Ascending aorta (tissue), 2 donors: ENCODE measurements around the gene R3HDM4. TPM values are rescaled to one million over a fixed set of nuclear protein-coding genes. Genes with fewer than 3 reads are reported as not detected.

Experiments used
- DNase-seq, 2 donors: peaks; one replicate each; pipeline ENCODE4 v3.0.0-alpha.2; 2019; ENCODE audit warnings: low spot score in 2 of 2
- H3K27ac ChIP-seq, 2 donors: fragments of 200-600 bp; sonication (generic); one replicate each; pipeline ENCODE4 v1.5.1; 2016 to 2017; ENCODE audit warnings: mild to moderate bottlenecking in 1 of 2
- H3K27me3 ChIP-seq: fragments of 200-600 bp; sonication (generic); one replicate; pipeline ENCODE4 v1.5.1; 2017
- H3K36me3 ChIP-seq, 2 donors: fragments of 200-600 bp; sonication (generic); one replicate each; pipeline ENCODE4 v1.5.1; 2016
- H3K4me1 ChIP-seq, 2 donors: fragments of 200-600 bp; sonication (generic); one replicate each; pipeline ENCODE4 v1.5.1; 2016 to 2017; ENCODE audit warnings: mild to moderate bottlenecking in 1 of 2
- H3K4me3 ChIP-seq, 2 donors: fragments of 200-600 bp; sonication (generic); one replicate each; pipeline ENCODE4 v1.5.1; 2016 to 2017; ENCODE audit warnings: mild to moderate bottlenecking in 1 of 2
- H3K9me3 ChIP-seq, 2 donors: fragments of 200-600 bp; sonication (generic); one replicate each; pipeline ENCODE4 v1.5.1; 2016
- CTCF ChIP-seq, 3 experiments: fragments of 200-600 bp in 2 of 3; fragments of 450-650 bp in 1 of 3; sonication (generic) in 2 of 3; IDR thresholded peaks; one replicate each; pipeline ENCODE4 v1.5.1; 2016 to 2019; ENCODE audit warnings: antibody characterized with exemption in 3 of 3, mild to moderate bottlenecking in 1 of 3, moderate library complexity in 1 of 3
- intact Hi-C: fragments of 100-400 bp; cut with DNase I; formaldehyde crosslinking; loops from one replicate; pipeline ENCODE4 v1.15.1; 2023
- total RNA-seq: library from RNA; depleted of rRNA; stranded (reverse); fragments of >200 nt; gene quantifications from one replicate; pipeline ENCODE4 v1.1.0, GENCODE V29; 2016

The R3HDM4 gene
- total RNA-seq, 1 donor from 2014 or later = 81.5 TPM

GRCh38 chr19:947090-947706 is 34.2 kb upstream of the R3HDM4 start:
- no peaks in the 10 kb centered on the region for H3K36me3 ChIP-seq
- no peaks in the 10 kb centered on the region for H3K27me3 ChIP-seq
- H3K4me3 ChIP-seq = no peak overlapping the region
- H3K9me3 ChIP-seq = no peaks in the 10 kb centered on the region
- intact Hi-C loops = no loop called here
- DNase-seq = no peak
- H3K27ac ChIP-seq = no peak overlapping the region
- TF ChIP-seq CTCF (IDR thresholded peaks at IDR 0.05) = no peak
- H3K4me1 ChIP-seq = no peaks in the 10 kb centered on the region

- no peaks in the 10 kb centered on the region for H3K27me3 ChIP-seq
- H3K36me3 ChIP-seq = no peaks in the 10 kb centered on the region
- no peaks in the 10 kb centered on the region for H3K9me3 ChIP-seq
- no peak overlapping the region for H3K4me3 ChIP-seq
- DNase-seq = no peak
- intact Hi-C loops = no loop called here
- no peak for TF ChIP-seq CTCF (IDR thresholded peaks at IDR 0.05)
- peaks cover 0 to 8% of the 10 kb centered on the region in 2 donors for H3K4me1 ChIP-seq
- H3K27ac ChIP-seq = no peak overlapping the region
Observed at GRCh38 chr19:945401-946252, 32.6 kb upstream of the R3HDM4 start.

- H3K27ac ChIP-seq = no peak overlapping the region
- H3K4me1 ChIP-seq = peaks cover 0 to 15% of the 10 kb centered on the region in 2 donors
- no peaks in the 10 kb centered on the region for H3K9me3 ChIP-seq
- TF ChIP-seq CTCF (IDR thresholded peaks at IDR 0.05) = no peak
- no peaks in the 10 kb centered on the region for H3K36me3 ChIP-seq
- intact Hi-C loops = loop anchor here (5.0 kb wide), 1 partner anchor 38 kb away; the partner anchor contains the start of gene WDR18
- DNase-seq = no peak
- H3K27me3 ChIP-seq = no peaks in the 10 kb centered on the region
- H3K4me3 ChIP-seq = no peak overlapping the region
Observed at GRCh38 chr19:944663-945241, 31.7 kb upstream of the R3HDM4 start.

- Histone ChIP-seq H3K27ac (no peak overlapping the region), H3K27me3 (no peaks in the 10 kb centered on the region), H3K4me3 (no peak overlapping the region), H3K36me3 (no peaks in the 10 kb centered on the region), H3K9me3 (no peaks in the 10 kb centered on the region), H3K4me1 (peaks cover 0 to 15% of the 10 kb centered on the region in 2 donors)
- no peak for TF ChIP-seq CTCF (IDR thresholded peaks at IDR 0.05)
- intact Hi-C loops = loop anchor here (5.0 kb wide), 1 partner anchor 38 kb away; the partner anchor contains the start of gene WDR18
- no peak for DNase-seq
Observed at GRCh38 chr19:944171-944567, 31.1 kb upstream of the R3HDM4 start.

- Histone ChIP-seq H3K4me3 (no peak overlapping the region), H3K4me1 (peaks cover 0 to 15% of the 10 kb centered on the region in 2 donors), H3K36me3 (no peaks in the 10 kb centered on the region), H3K9me3 (no peaks in the 10 kb centered on the region), H3K27ac (no peak overlapping the region), H3K27me3 (no peaks in the 10 kb centered on the region)
- no peak for TF ChIP-seq CTCF (IDR thresholded peaks at IDR 0.05)
- no peak for DNase-seq
- intact Hi-C loops = loop anchor here (5.0 kb wide), 1 partner anchor 39 kb away; the partner anchor contains the start of gene WDR18
Observed at GRCh38 chr19:943551-944170, 30.6 kb upstream of the R3HDM4 start.
